CD14-positive monocyte (primary cell): ENCODE measurements around the gene SLC25A26. TPM values are rescaled to one million over a fixed set of nuclear protein-coding genes. Genes with fewer than 3 reads are reported as not detected.
A peak's percentile ranks its signal among the peaks of the same experiment; 100 is the strongest.

Source experiments
- DNase-seq, 3 donors: peaks; one replicate each; pipeline ENCODE4 v3.0.0-alpha.2; 2011 to 2022
- H2AFZ ChIP-seq: 2 replicates; pipeline ENCODE4 v1.6.0; 2012; ENCODE audit warnings: mild to moderate bottlenecking, low read depth, low read length, inconsistent platforms; ENCODE audit not compliant: insufficient read depth, poor library complexity, severe bottlenecking
- H3K27ac ChIP-seq, 2 donors: 1 replicate in 1 of 2; 2 replicates in 1 of 2; pipeline ENCODE4 v1.5.1; 2012 to 2013; ENCODE audit warnings: low read length in 2 of 2, control low read depth in 1 of 2, inconsistent platforms in 1 of 2, low read depth in 1 of 2, mild to moderate bottlenecking in 1 of 2
- H3K27me3 ChIP-seq, 2 donors: one replicate each; pipeline versions ENCODE4 v1.6.0 to v1.6.1; 2011 to 2013; ENCODE audit warnings: low read length in 2 of 2; ENCODE audit not compliant: control insufficient read depth in 2 of 2, insufficient read depth in 2 of 2
- H3K36me3 ChIP-seq, 2 donors: replicated peaks in 1 of 2; 1 replicate in 1 of 2; 2 replicates in 1 of 2; pipeline versions ENCODE4 v1.5.1 to v1.6.1; 2012 to 2013; ENCODE audit warnings: low read length in 2 of 2, control low read depth in 1 of 2, inconsistent platforms in 1 of 2, mild to moderate bottlenecking in 1 of 2; ENCODE audit not compliant: insufficient read depth in 2 of 2, control insufficient read depth in 1 of 2
- H3K4me1 ChIP-seq, 2 donors: 1 replicate in 1 of 2; 2 replicates in 1 of 2; pipeline versions ENCODE4 v1.5.1 to v1.6.1; 2012 to 2013; ENCODE audit warnings: low read length in 2 of 2, control low read depth in 1 of 2, inconsistent platforms in 1 of 2, mild to moderate bottlenecking in 1 of 2, moderate library complexity in 1 of 2; ENCODE audit not compliant: insufficient read depth in 2 of 2, control insufficient read depth in 1 of 2
- H3K4me2 ChIP-seq: replicated peaks from 2 replicates; pipeline ENCODE3; 2012; ENCODE audit warnings: low read length, moderate library complexity, mild to moderate bottlenecking; ENCODE audit not compliant: poor library complexity, severe bottlenecking; ENCODE audit errors: extremely low read depth
- H3K4me3 ChIP-seq, 3 experiments: fragments of 200-600 bp in 1 of 3; sonication (generic) in 1 of 3; replicated peaks in 1 of 3; 1 replicate in 2 of 3; 2 replicates in 1 of 3; pipeline ENCODE4 v1.5.1; 2011 to 2013; ENCODE audit warnings: low read length in 3 of 3, mild to moderate bottlenecking in 3 of 3, control low read depth in 2 of 3, low read depth in 2 of 3, inconsistent platforms in 1 of 3, moderate library complexity in 1 of 3
- H3K79me2 ChIP-seq: 2 replicates; pipeline ENCODE4 v1.6.0; 2012; ENCODE audit warnings: mild to moderate bottlenecking, control low read depth, inconsistent platforms, low read length, moderate library complexity; ENCODE audit not compliant: insufficient read depth
- H3K9ac ChIP-seq: 2 replicates; pipeline ENCODE4 v1.6.0; 2017; ENCODE audit warnings: low read length, mild to moderate bottlenecking; ENCODE audit not compliant: insufficient read depth, poor library complexity, severe bottlenecking
- H3K9me3 ChIP-seq, 2 donors: replicated peaks in 1 of 2; 1 replicate in 1 of 2; 2 replicates in 1 of 2; pipeline versions ENCODE4 v1.5.1 to v1.6.1; 2012 to 2013; ENCODE audit warnings: low read length in 2 of 2, control low read depth in 1 of 2; ENCODE audit not compliant: control insufficient read depth in 1 of 2, insufficient read depth in 1 of 2
- H4K20me1 ChIP-seq: 2 replicates; pipeline ENCODE4 v1.6.0; 2012; ENCODE audit warnings: mild to moderate bottlenecking, low read length, control low read depth, moderate library complexity; ENCODE audit not compliant: insufficient read depth
- H3K27ac Mint-ChIP-seq, 7 donors: one replicate each; pipeline ENCODE4 v1.8.0; 2020; ENCODE audit warnings: mild to moderate bottlenecking in 7 of 7, mixed read lengths in 7 of 7, moderate library complexity in 6 of 7, inconsistent platforms in 2 of 7
- H3K27me3 Mint-ChIP-seq, 3 donors: one replicate each; pipeline ENCODE4 v1.8.0; 2021 to 2022; ENCODE audit warnings: low read depth in 3 of 3, mild to moderate bottlenecking in 3 of 3, mixed read lengths in 3 of 3, moderate library complexity in 3 of 3, inconsistent platforms in 1 of 3
- H3K36me3 Mint-ChIP-seq, 2 donors: one replicate each; pipeline ENCODE4 v1.8.0; 2020; ENCODE audit warnings: mixed read lengths in 2 of 2, inconsistent platforms in 1 of 2, mild to moderate bottlenecking in 1 of 2
- H3K4me1 Mint-ChIP-seq: one replicate; pipeline ENCODE4 v1.8.0; 2020; ENCODE audit warnings: mild to moderate bottlenecking, mixed read lengths
- H3K4me3 Mint-ChIP-seq, 2 donors: one replicate each; pipeline ENCODE4 v1.8.0; 2020; ENCODE audit warnings: mild to moderate bottlenecking in 2 of 2, mixed read lengths in 2 of 2, moderate library complexity in 1 of 2
- H3K9me3 Mint-ChIP-seq, 7 donors: one replicate each; pipeline ENCODE4 v1.8.0; 2020 to 2022; ENCODE audit warnings: mixed read lengths in 7 of 7, mild to moderate bottlenecking in 6 of 7, moderate library complexity in 6 of 7, inconsistent platforms in 2 of 7
- WGBS: methylation state at CpG from one replicate; pipeline ENCODE4 v1.1.5; 2013; ENCODE audit warnings: missing lambda C conversion rate; ENCODE audit not compliant: insufficient coverage; 5-methylcytosine and 5-hydroxymethylcytosine counted together
- intact Hi-C, 2 donors: fragments of 100-400 bp; cut with micrococcal nuclease; formaldehyde crosslinking; loops; one replicate each; pipeline versions ENCODE4 v1.15.0 to v1.15.1; 2023
- polyA plus RNA-seq, 3 donors: library from polyadenylated mRNA; depleted of rRNA in 1 of 3; unstranded in 2 of 3; stranded (reverse) in 1 of 3; fragments of 300-500 nt in 2 of 3; fragments of >200 nt in 1 of 3; fragmentation: Illumina TruSeq in 2 of 3; gene quantifications; 1 replicate in 2 of 3; 2 replicates in 1 of 3; pipeline ENCODE4 v1.2.3, GENCODE V29; 2012 to 2021
- TF ChIP-seq, protein P1 (sequence below): fragments of 200-600 bp; IDR thresholded peaks from one replicate; pipeline ENCODE4 v1.8.0; 2022; ENCODE audit warnings: antibody characterized with exemption, mild to moderate bottlenecking

Gene SLC25A26
- polyA plus RNA-seq, 3 donors = 11.6 to 23.0 (median 14.4) TPM

DNA sequence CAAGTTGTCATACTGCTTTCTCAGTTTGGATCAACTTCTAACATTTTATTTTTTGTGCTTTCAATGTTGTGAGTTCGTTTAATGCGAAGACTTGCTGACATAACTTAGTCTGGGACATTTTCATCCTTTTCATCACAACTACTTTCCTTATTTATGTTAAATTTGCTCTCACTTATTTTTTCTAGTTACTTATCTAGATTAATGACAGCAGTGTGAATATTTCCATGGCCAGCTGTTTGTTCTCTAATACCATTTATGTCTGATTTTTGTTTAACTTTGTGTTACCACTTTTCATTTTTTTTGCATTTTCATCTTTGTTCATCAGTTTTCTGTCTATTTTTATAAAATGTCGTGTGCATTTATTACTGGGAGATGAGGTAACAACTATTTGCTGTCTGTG lies 6.2 kb downstream of the SLC25A26 start:
- WGBS = no CpG with 5 or more reads among the region's 3 CpGs
- intact Hi-C loops = no loop called here

DNA sequence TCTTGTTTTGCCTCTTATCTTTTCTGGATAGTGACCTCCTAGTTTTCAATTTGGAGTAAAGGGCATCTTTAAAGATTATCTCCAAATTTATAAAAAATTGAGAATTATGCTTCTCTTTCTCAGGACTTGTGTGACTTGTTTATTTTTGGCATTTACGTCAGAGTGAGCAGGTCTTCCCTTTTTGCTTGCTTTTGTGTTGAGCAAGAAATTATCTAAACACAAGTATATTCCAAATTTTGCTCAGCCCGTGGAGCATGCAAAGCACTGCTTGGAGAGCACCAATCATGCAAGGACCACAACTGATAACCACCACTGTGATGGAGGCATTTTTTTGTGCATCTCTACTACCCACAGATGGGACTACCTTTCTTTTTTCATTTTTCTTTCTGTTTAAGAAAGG lies 7.1 kb downstream of the SLC25A26 start:
- peak overlapping the region in 2 of 7 donors; percentile 2 to 74 for H3K27ac Mint-ChIP-seq
- Histone ChIP-seq H4K20me1 (peaks cover 5% of the 10 kb centered on the region), H3K9ac (no peak overlapping the region), H3K4me2 (no peak overlapping the region), H3K4me3 (no peak overlapping the region), H3K27me3 (no peaks in the 10 kb centered on the region), H3K27ac (no peak overlapping the region), H2AFZ (no peak overlapping the region), H3K79me2 (no peaks in the 10 kb centered on the region), H3K4me1 (peaks cover 0 to 7% of the 10 kb centered on the region in 2 donors), H3K36me3 (no peaks in the 10 kb centered on the region), H3K9me3 (no peaks in the 10 kb centered on the region)
- no peaks in the 10 kb centered on the region for H3K9me3 Mint-ChIP-seq
- no peaks in the 10 kb centered on the region for H3K27me3 Mint-ChIP-seq
- peak in 1 of 3 donors; percentile 9 for DNase-seq
- H3K36me3 Mint-ChIP-seq = peaks cover 5 to 15% of the 10 kb centered on the region in 2 donors
- WGBS = no CpG with 5 or more reads among the region's 2 CpGs
- peaks cover 7% of the 10 kb centered on the region for H3K4me1 Mint-ChIP-seq
- intact Hi-C loops = no loop called here
- TF ChIP-seq, protein P1, sequence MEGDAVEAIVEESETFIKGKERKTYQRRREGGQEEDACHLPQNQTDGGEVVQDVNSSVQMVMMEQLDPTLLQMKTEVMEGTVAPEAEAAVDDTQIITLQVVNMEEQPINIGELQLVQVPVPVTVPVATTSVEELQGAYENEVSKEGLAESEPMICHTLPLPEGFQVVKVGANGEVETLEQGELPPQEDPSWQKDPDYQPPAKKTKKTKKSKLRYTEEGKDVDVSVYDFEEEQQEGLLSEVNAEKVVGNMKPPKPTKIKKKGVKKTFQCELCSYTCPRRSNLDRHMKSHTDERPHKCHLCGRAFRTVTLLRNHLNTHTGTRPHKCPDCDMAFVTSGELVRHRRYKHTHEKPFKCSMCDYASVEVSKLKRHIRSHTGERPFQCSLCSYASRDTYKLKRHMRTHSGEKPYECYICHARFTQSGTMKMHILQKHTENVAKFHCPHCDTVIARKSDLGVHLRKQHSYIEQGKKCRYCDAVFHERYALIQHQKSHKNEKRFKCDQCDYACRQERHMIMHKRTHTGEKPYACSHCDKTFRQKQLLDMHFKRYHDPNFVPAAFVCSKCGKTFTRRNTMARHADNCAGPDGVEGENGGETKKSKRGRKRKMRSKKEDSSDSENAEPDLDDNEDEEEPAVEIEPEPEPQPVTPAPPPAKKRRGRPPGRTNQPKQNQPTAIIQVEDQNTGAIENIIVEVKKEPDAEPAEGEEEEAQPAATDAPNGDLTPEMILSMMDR = no peak
- H3K4me3 Mint-ChIP-seq = no peak overlapping the region

More for the DNA sequence above, 6.2 kb downstream of the SLC25A26 start:
- TF ChIP-seq, protein P1 = no peak
- Mint-ChIP-seq H3K36me3 (peaks cover 5 to 17% of the 10 kb centered on the region in 2 donors), H3K4me3 (no peak overlapping the region), H3K9me3 (no peaks in the 10 kb centered on the region), H3K27ac (no peak overlapping the region), H3K4me1 (peaks cover 7% of the 10 kb centered on the region), H3K27me3 (no peaks in the 10 kb centered on the region)
- no peak overlapping the region for H3K27ac ChIP-seq
- H3K36me3 ChIP-seq = no peaks in the 10 kb centered on the region
- H4K20me1 ChIP-seq = peaks cover 5% of the 10 kb centered on the region
- no peak for DNase-seq
- no peaks in the 10 kb centered on the region for H3K79me2 ChIP-seq
- no peaks in the 10 kb centered on the region for H3K27me3 ChIP-seq
- H3K4me1 ChIP-seq = peaks cover 0 to 7% of the 10 kb centered on the region in 2 donors
- no peak overlapping the region for H3K4me2 ChIP-seq
- no peaks in the 10 kb centered on the region for H3K9me3 ChIP-seq
- no peak overlapping the region for H3K4me3 ChIP-seq
- H3K9ac ChIP-seq = no peak overlapping the region
- no peak overlapping the region for H2AFZ ChIP-seq
